Peyer's patch (tissue), 4 donors: ENCODE measurements around the gene SFRP5. TPM values are rescaled to one million over a fixed set of nuclear protein-coding genes. Genes with fewer than 3 reads are reported as not detected.

Source experiments
- DNase-seq, 3 donors: peaks; one replicate each; pipeline ENCODE4 v3.0.0-alpha.2; 2017 to 2019
- H3K27ac ChIP-seq, 4 donors: fragments of 200-600 bp; sonication (generic); one replicate each; pipeline ENCODE4 v1.5.1; 2016 to 2019
- H3K27me3 ChIP-seq, 2 donors: fragments of 200-600 bp; sonication (generic); one replicate each; pipeline ENCODE4 v1.5.1; 2019
- H3K36me3 ChIP-seq, 3 donors: fragments of 200-600 bp; sonication (generic); one replicate each; pipeline ENCODE4 v1.5.1; 2016 to 2019
- H3K4me1 ChIP-seq, 4 donors: fragments of 200-600 bp; sonication (generic); one replicate each; pipeline ENCODE4 v1.5.1; 2016 to 2019
- H3K4me3 ChIP-seq, 4 donors: fragments of 200-600 bp; sonication (generic); 1 replicate in 3 of 4; 2 replicates in 1 of 4; pipeline ENCODE4 v1.5.1; 2016 to 2019; ENCODE audit warnings: mild to moderate bottlenecking in 1 of 4
- H3K9me3 ChIP-seq, 4 donors: fragments of 200-600 bp; sonication (generic); one replicate each; pipeline ENCODE4 v1.5.1; 2016 to 2019; ENCODE audit warnings: mild to moderate bottlenecking in 1 of 4
- CTCF ChIP-seq, 6 experiments: fragments of 450-650 bp in 4 of 6; fragments of 200-600 bp in 2 of 6; sonication (generic) in 1 of 6; IDR thresholded peaks; one replicate each; pipeline ENCODE4 v1.5.1; 2017 to 2019; ENCODE audit warnings: antibody characterized with exemption in 6 of 6, mild to moderate bottlenecking in 3 of 6, moderate library complexity in 1 of 6
- POLR2A ChIP-seq, 2 donors: fragments of 450-650 bp; IDR thresholded peaks; one replicate each; pipeline ENCODE4 v1.5.1; 2017; ENCODE audit warnings: antibody characterized with exemption in 2 of 2, mild to moderate bottlenecking in 2 of 2, moderate library complexity in 2 of 2
- total RNA-seq, 4 donors: library from RNA; depleted of rRNA; stranded (reverse); fragments of >200 nt; gene quantifications; one replicate each; pipeline ENCODE4 v1.1.0, GENCODE V29; 2016

SFRP5 gene
- total RNA-seq, 4 donors from 2014 or later = 18.0 to 67.3 (median 48.9) TPM; not detected in 1

- Histone ChIP-seq H3K4me3 (no peak overlapping the region), H3K27me3 (no peaks in the 10 kb centered on the region), H3K9me3 (no peaks in the 10 kb centered on the region), H3K4me1 (no peaks in the 10 kb centered on the region), H3K27ac (no peak overlapping the region), H3K36me3 (peaks cover 0 to 98% (median 3%) of the 10 kb centered on the region in 3 donors)
- TF ChIP-seq POLR2A (IDR thresholded peaks at IDR 0.05) (no peak), CTCF (IDR thresholded peaks at IDR 0.05) (no peak)
- no peak for DNase-seq
Measured at GRCh38 chr10:97752956-97753355, 18.8 kb downstream of the SFRP5 start.

- no peaks in the 10 kb centered on the region for H3K9me3 ChIP-seq
- H3K4me1 ChIP-seq = no peaks in the 10 kb centered on the region
- H3K27me3 ChIP-seq = no peaks in the 10 kb centered on the region
- no peak for DNase-seq
- no peak overlapping the region for H3K27ac ChIP-seq
- peaks cover 0 to 95% (median 3%) of the 10 kb centered on the region in 3 donors for H3K36me3 ChIP-seq
- TF ChIP-seq POLR2A (IDR thresholded peaks at IDR 0.05) (no peak), CTCF (IDR thresholded peaks at IDR 0.05) (no peak)
- H3K4me3 ChIP-seq = no peak overlapping the region
Measured at GRCh38 chr10:97748116-97748515, 23.7 kb downstream of the SFRP5 start.

- Histone ChIP-seq H3K36me3 (peaks cover 0 to 95% (median 3%) of the 10 kb centered on the region in 3 donors), H3K4me1 (no peaks in the 10 kb centered on the region), H3K9me3 (no peaks in the 10 kb centered on the region), H3K27me3 (no peaks in the 10 kb centered on the region), H3K4me3 (no peak overlapping the region), H3K27ac (no peak overlapping the region)
- TF ChIP-seq POLR2A (IDR thresholded peaks at IDR 0.05) (no peak), CTCF (IDR thresholded peaks at IDR 0.05) (no peak)
- no peak for DNase-seq
Measured at GRCh38 chr10:97747573-97747972, 24.2 kb downstream of the SFRP5 start.

- DNase-seq = no peak
- TF ChIP-seq CTCF (IDR thresholded peaks at IDR 0.05) (no peak), POLR2A (IDR thresholded peaks at IDR 0.05) (no peak)
- H3K36me3 ChIP-seq = peaks cover 0 to 83% (median 0%) of the 10 kb centered on the region in 3 donors
Measured at GRCh38 chr10:97744405-97745035, 27.3 kb downstream of the SFRP5 start.

GRCh38 chr10:97743169-97743943, 28.4 kb downstream of the SFRP5 start:
- DNase-seq = no peak
- Histone ChIP-seq H3K36me3 (peaks cover 0 to 73% (median 0%) of the 10 kb centered on the region in 3 donors), H3K27ac (no peak overlapping the region)

More at GRCh38 chr10:97744405-97745035, 27.3 kb downstream of the SFRP5 start:
- Histone ChIP-seq H3K4me1 (no peaks in the 10 kb centered on the region), H3K27ac (no peak overlapping the region), H3K4me3 (no peak overlapping the region), H3K9me3 (no peaks in the 10 kb centered on the region), H3K27me3 (no peaks in the 10 kb centered on the region)

More at GRCh38 chr10:97743169-97743943, 28.4 kb downstream of the SFRP5 start:
- no peaks in the 10 kb centered on the region for H3K27me3 ChIP-seq
- no peak for TF ChIP-seq POLR2A (IDR thresholded peaks at IDR 0.05)
- TF ChIP-seq CTCF (IDR thresholded peaks at IDR 0.05) = no peak
- H3K4me1 ChIP-seq = peaks cover 0 to 8% (median 5%) of the 10 kb centered on the region in 4 donors
- no peak overlapping the region for H3K4me3 ChIP-seq
- no peaks in the 10 kb centered on the region for H3K9me3 ChIP-seq
